Stimulated activated CD8-positive, alpha-beta memory T cell treated with anti-CD3 and anti-CD28 coated beads, Interleukin-2, amount 100 ng/mL, for 1 hour (primary cell): ENCODE measurements around the gene FAM81A.
"Not testable (repeated sequence)": the region's sequence is repeated elsewhere in the genome, so short reads cannot be mapped to it uniquely, and the experiment has no call there.

Source experiments
- DNase-seq, 2 donors: peaks; one replicate each; pipeline ENCODE4 v3.0.0-alpha.2; 2020; ENCODE audit warnings: low read depth in 2 of 2

The FAM81A gene

GRCh38 chr15:59485036-59485435, 47.0 kb downstream of the FAM81A start:
- no peak for DNase-seq

- DNase-seq: not testable (repeated sequence)
Measured at GRCh38 chr15:59489485-59489884, 51.5 kb downstream of the FAM81A start.

GRCh38 chr15:59491062-59491461, 53.1 kb downstream of the FAM81A start:
- no peak for DNase-seq

GRCh38 chr15:59492389-59493377, 54.7 kb downstream of the FAM81A start:
- peak; percentile 14 for DNase-seq

- no peak for DNase-seq
Measured at GRCh38 chr15:59501597-59501996, 63.6 kb downstream of the FAM81A start.

GRCh38 chr15:59515190-59515589, 77.2 kb downstream of the FAM81A start:
- no peak for DNase-seq

- no peak for DNase-seq
Measured at GRCh38 chr15:59516655-59517461, 78.9 kb downstream of the FAM81A start.

GRCh38 chr15:59519329-59519728, 81.3 kb downstream of the FAM81A start:
- DNase-seq: no peak

- DNase-seq: no peak
Measured at GRCh38 chr15:59521443-59521842, 83.5 kb downstream of the FAM81A start.

- peak; percentile 7 to 12 for DNase-seq
Measured at GRCh38 chr15:59522988-59523461, 85.0 kb downstream of the FAM81A start.

GRCh38 chr15:59523702-59524101, 85.7 kb downstream of the FAM81A start:
- DNase-seq: no peak

GRCh38 chr15:59524331-59524731, 86.3 kb downstream of the FAM81A start:
- DNase-seq: no peak

- not testable (repeated sequence) for DNase-seq
Measured at GRCh38 chr15:59526466-59526865, 88.5 kb downstream of the FAM81A start.

- DNase-seq: no peak
Measured at GRCh38 chr15:59528429-59528828, 90.4 kb downstream of the FAM81A start.

GRCh38 chr15:59528961-59529402, 91.0 kb downstream of the FAM81A start:
- peak; percentile 33 to 38 for DNase-seq

- DNase-seq: no peak
Measured at GRCh38 chr15:59531066-59531675, 93.2 kb downstream of the FAM81A start.

GRCh38 chr15:59532770-59533379, 94.9 kb downstream of the FAM81A start:
- DNase-seq: no peak

GRCh38 chr15:59536553-59536952, 98.6 kb downstream of the FAM81A start:
- DNase-seq: no peak

- no peak for DNase-seq
Measured at GRCh38 chr15:59537403-59537802, 99.4 kb downstream of the FAM81A start.

- no peak for DNase-seq
Measured at GRCh38 chr15:59538494-59538893, 100.5 kb downstream of the FAM81A start.

GRCh38 chr15:59539799-59540198, 101.8 kb downstream of the FAM81A start:
- DNase-seq: no peak
